Left forelimb (tissue), 1 donor: ENCODE results near the gene HTR7.
"Not testable (repeated sequence)": the region's sequence is repeated elsewhere in the genome, so short reads cannot be mapped to it uniquely, and the experiment has no call there.

Experiments
- DNase-seq: peaks from one replicate; pipeline ENCODE4 v3.0.0-alpha.2; 2018; ENCODE audit warnings: low spot score

Gene HTR7

DNA sequence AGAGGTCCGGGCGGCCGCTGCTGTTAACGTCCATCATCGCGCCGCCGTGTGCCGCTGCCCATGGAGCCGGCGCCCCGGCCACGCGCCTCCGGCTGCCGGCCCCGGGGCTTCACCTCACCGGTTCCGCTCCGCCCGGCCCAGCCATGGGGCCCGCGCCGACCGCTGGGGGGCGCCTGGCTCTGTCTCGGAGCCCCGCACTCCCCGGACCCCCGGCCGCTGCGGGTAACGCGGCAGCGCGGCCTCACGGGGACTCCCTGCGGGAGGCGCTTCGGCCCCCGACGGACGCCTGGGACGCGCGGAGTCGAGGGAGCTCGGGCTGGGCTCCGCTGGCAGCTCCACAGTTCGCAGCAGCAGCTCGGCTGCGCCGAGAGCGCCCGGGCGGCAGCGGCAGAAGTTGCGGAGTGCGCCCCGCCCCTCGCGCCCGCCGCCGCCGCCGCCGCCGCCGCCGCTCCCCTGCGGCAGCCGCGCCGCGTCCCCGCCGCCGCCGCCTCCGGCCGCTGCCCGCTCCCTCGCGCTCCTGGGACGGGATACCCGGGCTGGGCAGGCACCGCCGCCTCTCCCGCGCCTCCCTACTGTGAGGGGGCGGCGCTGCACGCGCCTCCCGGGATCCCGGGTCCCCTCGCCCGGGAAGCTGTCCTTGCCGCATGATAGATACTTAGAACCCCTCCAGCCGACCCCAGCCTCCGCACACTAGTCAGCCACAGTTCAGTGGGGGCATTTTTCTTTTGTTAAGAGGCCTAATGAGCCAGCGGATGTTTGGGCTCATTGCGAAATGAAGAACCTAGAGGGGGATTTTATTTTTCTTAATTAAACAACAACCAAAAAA, at the start of gene HTR7:
TSS of gene HTR7 (minus strand) at position 405 of the 826 bp plus-strand sequence. CDS start at position 37, 368 bp downstream.
- peak; percentile 79 for DNase-seq

DNA sequence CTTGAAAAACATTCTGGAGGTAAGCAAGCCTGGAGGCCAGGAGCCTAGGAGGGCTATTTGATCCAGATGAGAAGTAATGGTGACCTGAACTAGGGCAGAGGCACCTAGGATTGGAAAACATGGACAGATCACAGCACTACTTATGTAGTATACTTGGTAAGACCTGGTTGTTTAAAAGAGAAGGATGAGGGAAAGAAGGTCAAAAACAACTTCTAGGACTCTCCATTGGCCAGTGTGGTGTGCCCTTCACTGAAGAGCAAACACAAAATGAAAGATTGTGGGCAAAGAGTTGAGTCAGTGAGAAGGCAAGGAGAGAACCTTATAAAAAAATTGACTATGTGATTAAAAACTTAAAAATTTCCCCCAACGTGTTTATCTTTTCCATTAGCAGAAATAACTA, 48.8 kb upstream of the HTR7 start:
- no peak for DNase-seq

DNA sequence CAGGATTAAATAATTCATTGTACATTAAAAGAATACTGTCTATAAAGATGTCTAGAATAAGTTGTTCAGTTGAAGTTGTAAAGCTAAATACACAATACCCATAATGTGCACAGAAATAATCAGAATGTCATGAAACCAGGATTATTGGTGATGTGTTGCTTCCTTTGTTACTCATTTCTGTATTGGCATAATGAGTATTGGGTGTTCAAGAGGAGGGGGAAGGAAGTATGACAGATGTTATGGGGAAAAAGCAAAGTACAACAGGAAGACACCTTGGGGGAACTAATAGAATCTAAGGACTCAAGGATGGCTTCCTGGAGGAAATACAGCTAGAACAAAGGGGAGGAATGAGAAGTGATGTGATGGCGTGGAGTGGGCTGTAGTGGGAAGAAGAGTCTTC, 48.1 kb upstream of the HTR7 start:
- no peak for DNase-seq

DNA sequence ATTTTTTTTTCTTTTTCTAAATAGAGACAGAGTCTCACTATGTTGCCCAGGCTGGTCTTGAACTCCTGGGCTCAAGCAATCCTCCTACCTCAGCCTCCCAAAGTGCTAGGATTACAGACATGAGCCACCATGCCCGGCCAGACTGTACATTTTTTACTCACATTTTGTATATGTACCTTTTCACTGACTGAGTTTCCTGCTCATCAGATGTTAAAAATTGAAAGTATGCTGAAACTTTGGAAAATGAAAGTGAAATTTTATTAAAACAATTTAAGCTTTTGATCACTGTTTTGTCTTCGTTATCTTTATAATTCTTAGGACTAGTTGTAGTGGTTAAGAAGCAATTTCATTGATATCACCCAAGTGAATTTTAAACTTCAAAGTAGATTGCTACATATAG, 39.1 kb upstream of the HTR7 start:
- not testable (repeated sequence) for DNase-seq

DNA sequence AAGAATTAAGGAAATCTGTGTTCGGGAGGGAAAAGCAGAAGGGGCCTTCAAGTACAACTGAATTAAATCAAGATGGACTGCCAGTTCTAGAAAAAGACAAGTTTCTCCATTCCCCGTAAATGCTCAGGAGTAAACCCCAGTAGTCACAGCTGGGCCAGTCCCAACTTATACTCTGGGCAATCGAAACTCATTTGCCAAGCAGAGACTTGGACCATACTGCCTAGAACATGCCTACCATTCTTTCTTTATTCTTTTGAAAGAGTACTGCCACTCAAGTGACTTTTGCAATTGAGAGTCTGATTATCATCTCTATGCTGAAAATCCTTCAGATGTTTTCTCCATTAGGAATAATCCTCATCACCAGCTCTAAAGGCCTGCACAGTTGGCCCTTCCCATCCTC, 35.4 kb upstream of the HTR7 start:
- no peak for DNase-seq

DNA sequence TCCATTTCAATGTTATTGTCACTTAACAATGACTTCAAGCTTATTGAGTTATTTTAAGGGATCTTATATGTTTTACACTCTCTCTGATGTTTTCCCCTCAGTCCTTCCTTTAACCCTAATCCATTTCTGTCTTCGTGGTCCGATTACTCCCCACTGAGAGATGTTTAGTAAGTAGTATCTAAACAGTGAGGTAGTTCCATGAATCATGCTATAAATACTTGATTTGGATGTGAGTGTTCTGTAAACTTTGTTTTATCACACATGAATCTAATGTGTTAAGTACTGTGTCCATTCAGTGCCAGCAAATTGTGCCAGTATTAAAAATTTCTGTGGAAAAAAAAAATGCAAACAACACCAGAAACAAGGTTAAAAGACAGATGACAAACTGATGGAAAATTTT, 32.5 kb upstream of the HTR7 start:
- no peak for DNase-seq

DNA sequence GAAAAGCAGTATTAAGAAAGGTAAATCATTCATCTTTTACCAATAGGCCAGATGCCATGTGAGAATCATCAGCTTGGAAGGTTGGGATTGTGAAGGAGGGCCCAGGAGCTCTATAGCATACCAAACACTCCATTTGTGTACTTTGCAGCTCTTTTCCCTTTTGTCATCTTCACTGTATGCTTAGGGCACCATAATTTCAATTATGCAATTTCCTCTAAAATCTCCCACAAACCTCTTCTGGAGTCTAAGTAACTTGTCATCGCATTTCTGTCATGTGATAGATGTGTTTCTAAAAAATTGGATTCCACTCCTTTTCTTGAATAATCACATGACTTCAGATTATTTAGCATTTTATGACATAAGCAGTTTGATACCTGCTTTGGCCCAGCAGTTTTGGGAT, 31.8 kb upstream of the HTR7 start:
- DNase-seq = no peak

DNA sequence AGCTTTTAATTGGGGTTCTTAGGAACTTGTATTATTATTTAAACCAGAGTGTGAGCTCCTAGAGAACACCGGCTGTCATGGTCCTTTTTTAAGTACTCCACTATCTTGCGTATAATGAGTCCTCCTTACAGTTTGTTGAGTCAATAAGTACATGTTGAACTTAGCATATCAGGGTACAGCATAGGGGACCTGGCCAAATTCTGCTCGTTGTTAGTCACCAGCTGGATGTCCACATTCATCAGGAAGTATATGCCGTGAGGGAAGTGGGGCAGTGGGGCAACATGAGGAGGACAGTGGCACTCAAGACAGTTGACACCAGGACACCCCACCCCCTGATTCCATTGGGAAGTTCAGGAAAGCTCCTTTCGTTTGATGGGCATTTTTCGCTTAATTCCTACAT, 30.5 kb upstream of the HTR7 start:
- DNase-seq = no peak

DNA sequence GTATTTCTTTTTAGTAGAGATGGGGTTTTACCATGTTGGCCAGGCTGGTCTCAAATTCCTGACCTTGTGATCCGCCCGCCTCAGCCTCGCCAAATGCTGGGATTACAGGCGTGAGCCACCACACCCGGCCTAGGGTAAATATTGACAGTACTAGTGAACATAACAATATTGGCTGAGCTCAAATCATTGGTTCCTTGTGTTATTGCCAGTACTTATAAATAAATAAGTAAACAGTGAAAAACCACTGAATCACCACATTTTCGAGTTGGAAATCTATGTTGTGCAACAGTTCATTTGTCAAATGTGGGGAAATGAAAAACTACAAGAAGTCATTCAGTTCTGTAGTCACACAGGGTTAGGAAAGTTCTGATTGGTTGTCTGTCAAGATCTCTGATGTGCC, 29.7 kb upstream of the HTR7 start:
- no peak for DNase-seq

DNA sequence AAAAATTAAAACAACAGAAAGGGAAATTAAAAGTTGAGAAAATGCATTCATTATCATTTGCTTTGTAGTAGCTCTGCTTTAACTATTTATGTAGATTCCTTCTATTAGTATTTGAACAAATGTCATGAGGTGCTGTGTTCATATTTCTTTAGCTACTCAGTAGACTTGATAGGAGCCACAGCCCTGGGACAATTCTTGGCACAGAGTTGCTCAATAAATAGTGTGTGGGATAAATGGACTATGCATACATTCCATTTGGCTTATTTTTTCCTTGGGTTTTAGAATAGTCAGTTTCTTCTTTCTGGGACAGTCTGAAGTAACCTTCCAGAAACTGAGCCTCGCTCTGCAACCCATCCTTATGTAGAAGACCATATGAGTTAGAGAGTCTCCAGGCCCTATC, 27.3 kb upstream of the HTR7 start:
- DNase-seq = no peak

DNA sequence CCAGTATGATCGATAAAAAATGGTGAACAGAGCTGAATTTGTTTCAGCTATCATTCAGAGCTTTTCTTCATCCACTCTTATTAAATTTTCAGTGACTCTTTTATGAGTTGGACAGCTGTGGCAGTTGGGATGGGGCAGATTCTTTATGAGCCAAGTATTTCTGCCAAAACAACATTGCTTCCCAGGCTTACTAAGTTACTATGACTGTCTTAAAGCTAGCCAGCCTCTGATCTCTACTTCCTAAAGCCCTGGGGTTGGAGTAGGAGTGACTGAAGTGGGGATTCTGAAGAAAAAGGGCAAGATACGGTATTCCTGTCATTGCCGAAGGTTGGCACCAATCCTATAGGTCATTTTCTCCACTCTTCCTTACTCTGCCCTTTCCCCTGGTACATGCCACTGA, 26.6 kb upstream of the HTR7 start:
- DNase-seq = no peak

DNA sequence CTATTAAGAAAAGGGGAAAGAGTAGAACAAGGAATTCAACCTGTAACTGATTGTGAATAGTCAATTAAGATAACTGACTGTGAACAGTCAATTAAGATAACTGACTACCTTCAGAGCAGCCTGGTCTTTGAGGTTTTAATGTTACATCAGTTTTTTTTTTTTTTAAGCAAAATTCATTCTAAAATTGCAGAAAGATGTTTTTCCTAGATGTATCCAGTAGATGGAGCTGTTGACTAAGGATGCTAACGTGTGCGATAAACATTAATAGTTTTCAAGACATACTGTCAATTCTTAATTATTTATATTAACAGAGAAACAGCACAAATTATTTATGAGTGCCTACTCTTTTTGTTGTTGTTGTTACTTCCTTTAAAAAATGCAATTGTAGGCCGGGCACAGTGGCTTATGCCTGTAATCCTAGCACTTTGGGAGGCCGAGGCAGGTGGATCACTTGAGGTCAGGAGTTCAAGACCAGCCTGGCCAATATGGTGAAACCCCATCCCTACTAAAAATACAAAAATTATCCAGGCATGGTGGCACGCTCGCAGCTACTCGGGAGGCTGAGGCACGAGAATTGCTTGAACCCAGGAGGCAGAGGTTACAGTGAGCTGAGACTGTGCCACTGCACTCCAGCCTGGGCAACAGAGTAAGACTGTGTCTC, 22.4 kb upstream of the HTR7 start:
- not testable (repeated sequence) for DNase-seq

DNA sequence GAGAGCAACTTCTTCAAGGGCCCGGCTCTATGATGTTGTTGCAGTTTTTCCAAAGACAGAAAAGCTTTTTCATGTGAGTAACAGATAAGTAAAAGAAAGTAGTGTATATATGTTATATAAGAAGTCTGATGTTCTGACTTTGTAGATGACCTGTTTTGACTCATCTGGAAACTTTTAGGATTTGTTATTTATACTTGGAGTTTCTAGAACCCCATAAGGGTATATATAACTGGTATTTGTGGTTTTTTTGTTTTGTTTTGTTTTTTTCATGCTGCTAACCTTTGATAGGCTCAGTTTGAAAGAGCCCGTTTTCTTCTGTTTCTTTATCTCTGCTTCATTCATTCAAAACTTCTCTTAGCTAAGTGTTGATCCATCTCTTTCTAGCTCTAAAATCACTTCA, 21.2 kb upstream of the HTR7 start:
- DNase-seq = no peak

DNA sequence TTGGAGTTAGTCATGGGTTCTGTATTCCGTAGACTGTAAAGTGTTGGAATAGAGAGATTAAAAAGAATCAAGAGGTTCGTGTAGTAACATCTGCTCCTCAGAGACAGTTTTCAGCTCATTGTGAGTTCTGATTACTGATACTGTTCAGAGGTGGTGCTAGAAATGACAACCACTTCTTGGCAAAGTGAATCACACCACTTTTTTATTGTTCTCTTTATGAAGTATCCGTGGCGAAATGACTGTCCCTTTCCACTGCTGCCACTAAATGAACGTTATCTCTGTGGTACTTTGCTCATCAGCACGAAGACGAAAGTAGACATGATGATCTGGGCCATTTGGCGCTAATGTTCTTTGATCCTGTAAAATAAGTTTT, 14.8 kb upstream of the HTR7 start:
- no peak for DNase-seq

DNA sequence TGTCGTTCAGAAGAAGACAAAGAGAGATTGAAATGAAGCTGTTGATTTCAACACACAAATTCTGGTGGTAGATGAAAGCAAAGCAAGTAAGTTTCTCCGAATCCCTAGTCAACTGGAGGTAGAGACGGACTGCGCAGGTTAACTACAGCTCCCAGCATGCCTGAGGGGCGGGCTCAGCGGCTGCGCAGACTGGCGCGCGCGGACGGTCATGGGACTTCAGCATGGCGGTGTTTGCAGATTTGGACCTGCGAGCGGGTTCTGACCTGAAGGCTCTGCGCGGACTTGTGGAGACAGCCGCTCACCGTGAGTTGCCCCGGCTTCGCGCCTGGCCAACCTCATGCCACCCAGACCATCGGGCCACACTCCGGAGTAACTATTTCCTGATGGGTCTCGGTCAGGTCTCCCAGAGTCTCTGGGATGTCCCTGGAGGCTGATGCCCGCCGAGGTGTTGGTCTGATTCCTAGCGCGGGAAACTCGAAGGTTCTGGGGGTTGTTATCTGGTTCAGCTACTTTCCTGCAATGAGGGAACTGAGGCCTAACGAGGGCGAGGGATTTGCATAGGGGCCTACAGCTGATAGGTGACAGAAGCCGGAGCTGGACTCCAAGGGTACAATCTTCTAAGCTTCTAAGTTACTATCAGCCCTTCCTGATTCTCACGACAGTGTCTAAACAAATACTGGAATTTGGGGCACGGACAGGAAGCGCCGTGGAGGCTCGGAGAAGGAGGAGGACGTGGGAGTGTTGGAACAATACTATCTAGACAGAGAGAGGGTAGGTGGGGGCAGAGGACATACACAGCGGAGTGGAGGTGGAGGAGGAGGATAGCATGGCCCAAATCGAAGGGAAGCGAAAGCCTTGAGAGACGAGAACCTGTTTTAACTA, 14.2 kb upstream of the HTR7 start, which contains the start of gene RPP30:
TSS of gene RPP30 (plus strand) at position 209 of the 882 bp plus-strand sequence. CDS start at position 222, 13 bp downstream.
- peak; percentile 90 for DNase-seq

DNA sequence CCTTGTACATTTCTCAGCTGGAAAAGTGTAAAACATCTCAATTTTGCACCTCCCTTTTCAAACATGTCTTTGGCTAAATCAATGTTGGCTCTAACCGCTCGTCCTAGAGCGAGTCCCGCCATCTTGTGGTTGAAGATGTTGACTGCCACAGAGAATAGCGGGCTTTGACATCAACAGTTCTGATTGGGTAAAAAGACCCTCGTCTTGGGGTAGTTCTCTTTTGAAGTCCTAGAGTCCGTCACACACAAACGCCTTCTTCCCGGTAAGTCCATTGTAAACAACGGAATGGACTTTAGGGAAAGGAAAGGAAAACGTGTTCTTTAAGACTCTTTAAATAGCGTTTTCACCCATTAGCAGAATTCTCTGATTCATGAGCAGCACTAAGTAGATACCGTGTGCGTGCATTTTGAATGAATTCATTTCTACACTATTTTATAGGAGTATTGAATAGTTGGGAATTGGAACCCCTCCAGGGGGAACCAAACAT, 13.5 kb upstream of the HTR7 start:
- no peak for DNase-seq

DNA sequence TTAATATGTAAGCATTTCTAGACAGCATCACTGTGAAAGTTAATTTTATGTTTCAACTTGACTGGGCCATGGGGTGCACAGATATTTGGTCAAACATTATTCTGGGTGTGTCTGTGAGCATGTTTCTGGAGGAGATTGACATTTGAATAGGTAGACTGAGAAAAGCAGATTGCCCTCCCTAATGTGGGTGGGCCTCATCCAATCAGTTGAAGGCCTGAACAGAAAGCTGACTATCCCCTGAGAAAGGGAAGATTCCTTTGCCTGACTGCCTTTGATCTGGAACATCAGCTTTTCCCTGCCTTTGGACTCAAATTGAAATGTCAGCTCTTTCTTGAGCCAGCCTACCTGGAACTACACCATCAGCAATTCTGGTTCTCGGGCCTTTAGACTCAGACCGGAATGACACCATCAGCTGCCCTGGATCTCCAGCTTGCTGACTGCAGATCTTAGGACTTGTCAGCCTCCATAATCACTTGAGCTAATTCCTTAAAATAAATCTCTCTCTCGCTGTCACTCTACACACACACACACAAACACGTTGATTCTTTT, 8.3 kb upstream of the HTR7 start:
- no peak for DNase-seq

DNA sequence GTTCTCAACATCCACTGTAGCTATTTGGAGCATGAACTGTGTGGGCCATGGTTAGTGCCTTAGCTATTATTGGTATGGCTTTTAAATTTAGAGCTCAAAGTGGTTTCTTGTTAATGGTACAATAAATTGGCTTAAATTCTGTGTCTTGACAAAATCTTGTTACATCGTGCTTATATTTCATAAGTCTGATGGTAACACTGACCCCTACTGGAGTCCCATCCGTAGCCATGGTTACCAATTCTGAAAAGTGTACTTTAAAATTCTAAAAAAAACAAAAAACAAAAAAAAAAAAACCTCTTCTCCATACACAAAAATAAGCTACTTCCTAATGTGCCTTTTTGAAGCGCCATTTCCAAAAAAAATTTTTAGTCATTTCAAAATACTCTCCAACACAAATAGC, 7.6 kb upstream of the HTR7 start:
- no peak for DNase-seq

DNA sequence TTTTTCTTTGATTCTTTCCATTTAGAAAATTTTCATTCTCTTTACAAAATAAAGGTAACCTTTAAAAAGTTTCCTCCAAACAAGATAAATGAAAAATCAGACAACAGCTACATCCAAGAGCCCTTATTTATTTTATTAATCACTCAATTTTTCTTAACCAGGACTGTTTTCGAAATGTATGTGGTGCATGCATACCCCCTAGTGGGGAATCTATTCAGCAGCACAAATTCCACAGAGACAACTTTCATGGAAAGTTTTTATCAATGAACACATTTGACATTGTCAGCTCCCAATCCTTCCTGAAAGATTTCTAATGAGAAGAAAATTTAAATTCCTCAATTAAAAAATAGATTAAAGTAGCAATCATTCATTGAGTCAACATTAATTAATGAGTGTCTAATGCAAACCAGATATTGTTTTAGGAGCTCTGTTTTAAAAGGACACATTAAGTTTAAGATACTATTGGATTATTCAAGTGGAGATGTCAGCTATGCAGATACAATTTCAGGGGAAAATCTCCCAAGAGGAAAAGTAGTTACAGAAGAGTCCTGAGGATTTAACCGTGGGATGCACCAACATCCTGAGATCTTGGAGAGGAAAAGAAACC, 5.2 kb upstream of the HTR7 start:
- no peak for DNase-seq

DNA sequence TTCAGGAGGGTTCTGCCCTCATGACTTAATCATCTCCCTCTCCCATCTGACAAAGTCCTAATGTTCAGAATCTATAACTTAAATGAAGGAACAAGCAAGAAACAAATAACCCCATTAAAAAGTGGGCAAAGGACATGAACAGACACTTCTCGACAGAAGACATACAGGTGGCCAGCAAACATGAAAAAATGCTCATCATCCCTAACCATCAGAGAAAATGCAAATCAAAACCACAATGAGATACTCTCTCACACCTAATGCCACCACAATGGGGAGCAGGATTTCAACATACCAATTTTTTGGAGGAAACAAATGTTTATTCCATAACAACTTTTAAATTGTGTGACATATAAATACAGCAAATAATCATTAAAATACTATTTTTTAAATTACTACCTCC, 3.0 kb upstream of the HTR7 start:
- DNase-seq = no peak

DNA sequence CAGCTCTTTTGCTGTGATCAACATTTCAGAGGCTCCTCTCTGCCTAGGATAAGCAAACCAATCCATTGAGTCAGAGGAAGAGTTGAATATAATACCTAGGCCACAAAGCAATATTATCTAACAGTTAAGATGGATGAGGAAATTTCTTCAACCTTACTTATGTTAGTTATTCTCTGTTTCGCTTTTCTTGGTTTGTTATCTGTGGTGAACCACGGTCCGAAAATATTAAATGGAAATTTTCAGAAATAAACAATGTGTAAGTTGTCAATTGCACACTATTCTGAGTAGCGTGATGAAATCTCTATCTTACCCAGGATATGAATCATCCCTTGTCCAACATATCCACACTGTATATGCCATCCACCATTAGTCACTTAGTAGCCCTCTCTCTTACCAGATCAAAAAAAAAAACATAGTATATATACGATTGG, 1.5 kb upstream of the HTR7 start:
- no peak for DNase-seq
